GM13976 (cell line): ENCODE results near the gene TNFAIP2.
"Not testable (repeated sequence)": the region's sequence is repeated elsewhere in the genome, so short reads cannot be mapped to it uniquely, and the experiment has no call there.

Experiments used
- DNase-seq: peaks from one replicate; pipeline ENCODE4 v3.0.0; 2012; ENCODE audit warnings: low spot score
- in situ Hi-C: fragments of 300-500 bp; cut with MboI; formaldehyde crosslinking; loops from one replicate; pipeline ENCODE4 v1.12.0; 2022; ENCODE audit warnings: low sequenced_read_pairs, mixed read lengths, inconsistent platforms; ENCODE audit not compliant: unreplicated experiment
- TF ChIP-seq, protein P1 (sequence below): IDR thresholded peaks from 2 replicates; pipeline ENCODE4 v1.5.1; 2012; ENCODE audit warnings: borderline replicate concordance, mild to moderate bottlenecking; ENCODE audit not compliant: insufficient read depth; ENCODE audit errors: extremely low read depth, missing control alignments, control extremely low read depth

Gene TNFAIP2

GRCh38 chr14:103113303-103113702 is 10.0 kb upstream of the TNFAIP2 start:
- TF ChIP-seq, protein P1, sequence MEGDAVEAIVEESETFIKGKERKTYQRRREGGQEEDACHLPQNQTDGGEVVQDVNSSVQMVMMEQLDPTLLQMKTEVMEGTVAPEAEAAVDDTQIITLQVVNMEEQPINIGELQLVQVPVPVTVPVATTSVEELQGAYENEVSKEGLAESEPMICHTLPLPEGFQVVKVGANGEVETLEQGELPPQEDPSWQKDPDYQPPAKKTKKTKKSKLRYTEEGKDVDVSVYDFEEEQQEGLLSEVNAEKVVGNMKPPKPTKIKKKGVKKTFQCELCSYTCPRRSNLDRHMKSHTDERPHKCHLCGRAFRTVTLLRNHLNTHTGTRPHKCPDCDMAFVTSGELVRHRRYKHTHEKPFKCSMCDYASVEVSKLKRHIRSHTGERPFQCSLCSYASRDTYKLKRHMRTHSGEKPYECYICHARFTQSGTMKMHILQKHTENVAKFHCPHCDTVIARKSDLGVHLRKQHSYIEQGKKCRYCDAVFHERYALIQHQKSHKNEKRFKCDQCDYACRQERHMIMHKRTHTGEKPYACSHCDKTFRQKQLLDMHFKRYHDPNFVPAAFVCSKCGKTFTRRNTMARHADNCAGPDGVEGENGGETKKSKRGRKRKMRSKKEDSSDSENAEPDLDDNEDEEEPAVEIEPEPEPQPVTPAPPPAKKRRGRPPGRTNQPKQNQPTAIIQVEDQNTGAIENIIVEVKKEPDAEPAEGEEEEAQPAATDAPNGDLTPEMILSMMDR, result no peak
- in situ Hi-C loops, result no loop called here
- DNase-seq, result no peak

- DNase-seq, result no peak
- in situ Hi-C loops, result no loop called here
- TF ChIP-seq, protein P1, result no peak
Observed at GRCh38 chr14:103113774-103114173, 9.5 kb upstream of the TNFAIP2 start.

- DNase-seq, in situ Hi-C loops: not testable (repeated sequence)
Observed at GRCh38 chr14:103115086-103115679, 8.1 kb upstream of the TNFAIP2 start.

GRCh38 chr14:103115845-103116572 is 7.3 kb upstream of the TNFAIP2 start:
- in situ Hi-C loops, result no loop called here
- no peak for DNase-seq
- TF ChIP-seq, protein P1, result no peak

- TF ChIP-seq, protein P1, result no peak
- DNase-seq, result no peak
- in situ Hi-C loops, result no loop called here
Observed at GRCh38 chr14:103116636-103117035, 6.6 kb upstream of the TNFAIP2 start.

DNA sequence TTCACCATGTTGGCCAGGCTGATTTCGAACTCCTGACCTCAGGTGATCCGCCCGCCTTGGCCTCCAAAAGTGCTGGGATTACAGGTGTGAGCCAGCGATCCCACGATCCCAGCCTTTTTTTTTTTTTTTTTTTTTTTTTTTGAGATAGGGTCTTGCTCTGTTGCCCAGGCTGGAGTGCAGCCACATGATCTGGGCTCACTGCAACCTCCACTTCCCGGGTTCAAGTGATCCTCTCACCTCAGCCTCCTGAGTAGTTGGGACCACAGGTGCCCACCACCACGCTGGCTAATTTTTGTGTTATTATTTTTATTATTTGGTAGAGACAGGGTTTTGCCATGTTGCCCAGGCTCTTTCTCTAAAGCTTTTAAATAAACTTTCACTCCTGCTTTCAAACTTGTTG is 5.8 kb upstream of the TNFAIP2 start:
- DNase-seq, in situ Hi-C loops: not testable (repeated sequence)

GRCh38 chr14:103118018-103118662 is 5.1 kb upstream of the TNFAIP2 start:
- no peak for DNase-seq
- in situ Hi-C loops, result no loop called here
- TF ChIP-seq, protein P1, result no peak
